Measurements from ENCODE around the gene RASSF8.

GRCh38 chr12:26126340-26127284, 168.1 kb downstream of the RASSF8 start:
- TF ChIP-seq, protein P1, sequence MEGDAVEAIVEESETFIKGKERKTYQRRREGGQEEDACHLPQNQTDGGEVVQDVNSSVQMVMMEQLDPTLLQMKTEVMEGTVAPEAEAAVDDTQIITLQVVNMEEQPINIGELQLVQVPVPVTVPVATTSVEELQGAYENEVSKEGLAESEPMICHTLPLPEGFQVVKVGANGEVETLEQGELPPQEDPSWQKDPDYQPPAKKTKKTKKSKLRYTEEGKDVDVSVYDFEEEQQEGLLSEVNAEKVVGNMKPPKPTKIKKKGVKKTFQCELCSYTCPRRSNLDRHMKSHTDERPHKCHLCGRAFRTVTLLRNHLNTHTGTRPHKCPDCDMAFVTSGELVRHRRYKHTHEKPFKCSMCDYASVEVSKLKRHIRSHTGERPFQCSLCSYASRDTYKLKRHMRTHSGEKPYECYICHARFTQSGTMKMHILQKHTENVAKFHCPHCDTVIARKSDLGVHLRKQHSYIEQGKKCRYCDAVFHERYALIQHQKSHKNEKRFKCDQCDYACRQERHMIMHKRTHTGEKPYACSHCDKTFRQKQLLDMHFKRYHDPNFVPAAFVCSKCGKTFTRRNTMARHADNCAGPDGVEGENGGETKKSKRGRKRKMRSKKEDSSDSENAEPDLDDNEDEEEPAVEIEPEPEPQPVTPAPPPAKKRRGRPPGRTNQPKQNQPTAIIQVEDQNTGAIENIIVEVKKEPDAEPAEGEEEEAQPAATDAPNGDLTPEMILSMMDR (IDR thresholded peaks at IDR 0.05), result no peak
- TF ChIP-seq POLR2A (IDR thresholded peaks at IDR 0.05), result no peak
- TF ChIP-seq POLR2AphosphoS5 (IDR thresholded peaks at IDR 0.05), result peak; percentile 5 to 74 (median 21)
